Measurements from ENCODE around the gene DCHS1. TPM values are rescaled to one million over a fixed set of nuclear protein-coding genes. Genes with fewer than 3 reads are reported as not detected.
"Not testable (repeated sequence)": the region's sequence is repeated elsewhere in the genome, so short reads cannot be mapped to it uniquely, and the experiment has no call there.

The DCHS1 gene
- total and polyA plus RNA-seq, 10 of the 15 experiments (the other 5 are each of a cell fraction or from before 2014, with no cell fraction given) = 0.02 to 0.64 (median 0.18) TPM; not detected in 1

GRCh38 chr11:6684068-6684467 is 28.5 kb upstream of the DCHS1 start:
- ATAC-seq; H3K27me3 ChIP-seq (replicated peaks in 1 of 2; ENCODE audit: control insufficient read depth in 2 of 2, insufficient read depth in 2 of 2, low read length in 1 of 2); intact Hi-C loops (cut with micrococcal nuclease; ENCODE audit: unreplicated experiment); H4K20me1 ChIP-seq (ENCODE audit: control insufficient read depth, insufficient read depth); DNase-seq (ENCODE audit: low read depth, low spot score); FAIRE-seq; BruUV-seq (replicated peaks); H3K4me1 ChIP-seq (ENCODE audit: control insufficient read depth, insufficient read depth, low read length); H3K27ac ChIP-seq (ENCODE audit: control insufficient read depth, insufficient read depth); H3K9me3 ChIP-seq (replicated peaks; ENCODE audit: control insufficient read depth, insufficient read depth, low read length): not testable (repeated sequence)
- SMC1A ChIA-PET (ENCODE audit: uncharacterized antibody, unreplicated experiment) = interaction anchor here (0.9 to 4.4 kb wide), 15 partner anchors 10 to 305 kb away, joined by 3 to 57 read pairs (median 8); partner anchors contain the start of genes ARFIP2, ILK, RRP8 and TAF10
- Histone ChIP-seq H3K9ac (ENCODE audit: control insufficient read depth, insufficient read depth, low read length) (peak overlapping the region; percentile 81; the same call in 1 of the 2 replicates), H3K36me3 (ENCODE audit: control insufficient read depth in 2 of 2, insufficient read depth in 2 of 2, low read length in 1 of 2) (peaks cover 0 to 13% of the 10 kb centered on the region in 2 experiments; a peak in 1 of 4 replicates), H3K4me3 (peak overlapping the region; percentile 59; the same call in 1 of the 2 replicates), H3K79me2 (ENCODE audit: control insufficient read depth, insufficient read depth, low read length) (peaks cover 29% of the 10 kb centered on the region), H2AFZ (ENCODE audit: control insufficient read depth, low read depth, low read length) (peak overlapping the region; percentile 87), H3K4me2 (ENCODE audit: control insufficient read depth, insufficient read depth) (peak overlapping the region; percentile 45)
- POLR2A ChIA-PET = interaction anchor here (0.9 to 4.6 kb wide), 7 partner anchors 9 to 80 kb away, joined by 3 to 34 read pairs (median 13); partner anchors contain the start of genes ILK, RRP8, TAF10 and TPP1
- CTCF ChIA-PET = interaction anchor here (1.3 to 5.5 kb wide), 24 partner anchors 8 to 305 kb away, joined by 3 to 126 read pairs (median 8); partner anchors contain the start of genes ARFIP2, ILK, TAF10 and TIMM10B
- 88% methylated on average over 14 of the region's 14 CpGs for WGBS (ENCODE audit: insufficient coverage, insufficient replicate concordance, low lambda C conversion rate, missing lambda C conversion rate)
- RAD21 ChIA-PET (ENCODE audit: unreplicated experiment) = interaction anchor here (1.3 to 5.0 kb wide), 9 partner anchors 22 to 305 kb away, joined by 3 to 74 read pairs (median 21); partner anchors contain the start of genes ARFIP2, ILK, RRP8 and TAF10
- 0 out of 2 replicates have a peak, but pooled peaks have one; percentile 15 for TF ChIP-seq NR2F1 (conservative IDR thresholded peaks at IDR 0.05)
- in situ Hi-C loops (cut with MboI) = loop anchor here (5.0 kb wide), 1 partner anchor 152 kb away; no protein-coding TSS in a partner anchor

DNA sequence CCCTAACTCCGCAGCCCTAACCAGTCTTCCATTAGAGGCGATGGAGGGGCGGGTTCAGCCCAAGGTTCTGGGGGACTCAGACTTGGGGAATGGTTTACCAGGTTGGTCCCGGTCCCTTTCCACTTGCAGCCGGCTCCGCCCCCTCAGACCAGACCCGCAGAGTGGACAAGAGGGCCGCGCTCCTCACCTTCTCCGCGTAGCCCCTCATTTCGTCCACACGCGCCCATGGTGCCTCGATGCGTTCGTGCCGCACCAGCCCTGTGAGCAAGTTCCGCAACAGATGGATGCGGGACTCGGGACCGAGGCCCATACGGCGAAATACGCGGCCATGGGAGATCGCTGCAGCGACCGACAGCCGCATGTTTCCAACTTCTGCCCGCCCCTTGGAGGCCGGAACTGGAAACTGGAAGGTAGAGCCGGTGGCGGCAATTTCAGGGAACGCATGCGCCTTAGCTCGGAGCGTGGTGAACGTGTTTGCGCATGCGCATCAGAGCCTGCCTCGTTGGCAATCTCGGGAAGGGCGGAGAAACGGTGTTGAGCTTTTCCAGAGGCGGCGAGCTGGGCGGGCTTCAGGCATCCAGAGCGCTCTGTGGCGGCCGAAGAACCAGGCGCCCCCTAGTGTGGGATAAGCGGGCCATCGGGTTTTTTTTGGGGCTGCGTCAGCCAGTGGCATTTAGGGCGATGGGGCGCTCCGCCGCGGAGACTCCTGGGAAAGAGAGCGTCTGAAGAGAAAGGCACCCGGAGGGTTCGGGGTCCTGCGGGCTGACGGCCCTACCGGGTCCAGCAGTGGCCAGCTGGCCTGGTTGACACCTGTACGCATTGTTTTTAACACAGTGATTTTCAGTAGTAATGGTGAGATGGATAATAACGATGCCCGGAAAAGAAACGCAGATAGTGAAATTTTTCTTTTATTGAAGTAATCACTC is 27.6 kb upstream of the DCHS1 start, which contains the start of gene MRPL17:
TSS of gene MRPL17 (minus strand) at position 405 of the 926 bp plus-strand sequence. CDS start at position 361, 44 bp downstream.
- under 1% methylated on average over 70 of the region's 70 CpGs for WGBS (ENCODE audit: insufficient coverage, insufficient replicate concordance, low lambda C conversion rate, missing lambda C conversion rate)
- in situ Hi-C loops (cut with MboI) = loop anchor here (5.0 kb wide), 1 partner anchor 151 kb away; no protein-coding TSS in a partner anchor
- TF ChIP-seq MYC (IDR thresholded peaks at IDR 0.05; ENCODE audit: insufficient read depth, insufficient read length, insufficient replicate concordance, low read length, severe bottlenecking) = peak; percentile 93
- peak; percentile 41 for TF ChIP-seq RUNX3 (IDR thresholded peaks at IDR 0.05; ENCODE audit: low read length)
- peak; percentile 95 for TF ChIP-seq NRF1 (conservative IDR thresholded peaks at IDR 0.05; ENCODE audit: low read depth, low read length)
- TF ChIP-seq FOXK2 (IDR thresholded peaks at IDR 0.05) = peak; percentile 78
- TF ChIP-seq, protein P1, sequence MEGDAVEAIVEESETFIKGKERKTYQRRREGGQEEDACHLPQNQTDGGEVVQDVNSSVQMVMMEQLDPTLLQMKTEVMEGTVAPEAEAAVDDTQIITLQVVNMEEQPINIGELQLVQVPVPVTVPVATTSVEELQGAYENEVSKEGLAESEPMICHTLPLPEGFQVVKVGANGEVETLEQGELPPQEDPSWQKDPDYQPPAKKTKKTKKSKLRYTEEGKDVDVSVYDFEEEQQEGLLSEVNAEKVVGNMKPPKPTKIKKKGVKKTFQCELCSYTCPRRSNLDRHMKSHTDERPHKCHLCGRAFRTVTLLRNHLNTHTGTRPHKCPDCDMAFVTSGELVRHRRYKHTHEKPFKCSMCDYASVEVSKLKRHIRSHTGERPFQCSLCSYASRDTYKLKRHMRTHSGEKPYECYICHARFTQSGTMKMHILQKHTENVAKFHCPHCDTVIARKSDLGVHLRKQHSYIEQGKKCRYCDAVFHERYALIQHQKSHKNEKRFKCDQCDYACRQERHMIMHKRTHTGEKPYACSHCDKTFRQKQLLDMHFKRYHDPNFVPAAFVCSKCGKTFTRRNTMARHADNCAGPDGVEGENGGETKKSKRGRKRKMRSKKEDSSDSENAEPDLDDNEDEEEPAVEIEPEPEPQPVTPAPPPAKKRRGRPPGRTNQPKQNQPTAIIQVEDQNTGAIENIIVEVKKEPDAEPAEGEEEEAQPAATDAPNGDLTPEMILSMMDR (IDR thresholded peaks at IDR 0.05 in 2 of 3, conservative IDR thresholded peaks at IDR 0.05 in 1 of 3; ENCODE audit: control insufficient read depth in 2 of 3, extremely low read depth in 1 of 3, insufficient read depth in 1 of 3, low read depth in 3 of 3, low read length in 3 of 3) = peak; percentile 82 to 96 (median 84); a peak in 5 of 6 replicates
- TF ChIP-seq SMC3 (IDR thresholded peaks at IDR 0.05; ENCODE audit: borderline replicate concordance, low read length) = peak; percentile 91

More for the DNA sequence above, 27.6 kb upstream of the DCHS1 start, which contains the start of gene MRPL17:
- intact Hi-C loops (cut with micrococcal nuclease; ENCODE audit: unreplicated experiment) = loop anchor here (1.0 to 2.0 kb wide), 4 partner anchors 70 to 304 kb away; partner anchors contain the start of gene TAF10
- Histone ChIP-seq H3K9ac (ENCODE audit: control insufficient read depth, insufficient read depth, low read length) (peak within 1 kb of the TSS; percentile 81), H3K4me1 (ENCODE audit: control insufficient read depth, insufficient read depth, low read length) (0 out of 2 replicates have a peak, but pooled peaks cover 2% of the 10 kb centered on the region), H3K27me3 (replicated peaks in 1 of 2; ENCODE audit: control insufficient read depth in 2 of 2, insufficient read depth in 2 of 2, low read length in 1 of 2) (no peaks in the 10 kb centered on the region), H3K36me3 (ENCODE audit: control insufficient read depth in 2 of 2, insufficient read depth in 2 of 2, low read length in 1 of 2) (peaks cover 0 to 13% of the 10 kb centered on the region in 2 experiments; a peak in 1 of 4 replicates), H3K79me2 (ENCODE audit: control insufficient read depth, insufficient read depth, low read length) (peaks cover 29% of the 10 kb centered on the region), H2AFZ (ENCODE audit: control insufficient read depth, low read depth, low read length) (peak within 1 kb of the TSS; percentile 87), H4K20me1 (ENCODE audit: control insufficient read depth, insufficient read depth) (no peaks in the 10 kb centered on the region), H3K9me3 (replicated peaks; ENCODE audit: control insufficient read depth, insufficient read depth, low read length) (no peaks in the 10 kb centered on the region), H3K4me2 (ENCODE audit: control insufficient read depth, insufficient read depth) (peak within 1 kb of the TSS; percentile 77), H3K4me3 (peak within 1 kb of the TSS; percentile 97), H3K27ac (ENCODE audit: control insufficient read depth, insufficient read depth) (peak within 1 kb of the TSS; percentile 83)
- ChIA-PET CTCF (interaction anchor here (0.7 to 5.5 kb wide), 41 partner anchors 8 to 304 kb away, joined by 3 to 126 read pairs (median 6); partner anchors contain the start of genes ARFIP2, ILK, TAF10 and TIMM10B), RAD21 (ENCODE audit: unreplicated experiment) (interaction anchor here (0.6 to 5.0 kb wide), 29 partner anchors 9 to 304 kb away, joined by 3 to 74 read pairs (median 5); partner anchors contain the start of genes ARFIP2, ILK, RRP8 and SMPD1), POLR2A (interaction anchor here (0.7 to 4.6 kb wide), 16 partner anchors 8 to 832 kb away, joined by 3 to 34 read pairs (median 4); partner anchors contain the start of genes ARFIP2, ILK, RRP8 and TAF10), SMC1A (ENCODE audit: uncharacterized antibody, unreplicated experiment) (interaction anchor here (0.6 to 4.4 kb wide), 27 partner anchors 10 to 304 kb away, joined by 3 to 57 read pairs (median 4); partner anchors contain the start of genes ARFIP2, ILK, RRP8 and TAF10)
- FAIRE-seq = peak; percentile 94
- peak; percentile 94 for ATAC-seq
- peak; percentile 99 for DNase-seq (ENCODE audit: low read depth, low spot score)
- no TSS peak for BruUV-seq (replicated peaks)

All from GM12878 (cell line).